ENCODE measurements around the gene NRBP1. TPM values are rescaled to one million over a fixed set of nuclear protein-coding genes. Genes with fewer than 3 reads are reported as not detected.

Gene NRBP1
- polyA plus RNA-seq, result 10 to 100 TPM; 44.9 to 67.0 (median 65.7) TPM

- 0% methylated on average over 54 to 75 of the region's 75 CpGs for WGBS, 3 donors
- peak within 1 kb of the TSS; percentile 51 for H3K27ac ChIP-seq (ENCODE audit: low read depth, low read length)
These were observed at the start of gene NRBP1 for GRCh38 chr2:27428213-27428977. Gene NRBP1, plus strand, starts transcription at chr2:27428631. Its CDS starts 4,643 bp downstream, at chr2:27433274.

DNA sequence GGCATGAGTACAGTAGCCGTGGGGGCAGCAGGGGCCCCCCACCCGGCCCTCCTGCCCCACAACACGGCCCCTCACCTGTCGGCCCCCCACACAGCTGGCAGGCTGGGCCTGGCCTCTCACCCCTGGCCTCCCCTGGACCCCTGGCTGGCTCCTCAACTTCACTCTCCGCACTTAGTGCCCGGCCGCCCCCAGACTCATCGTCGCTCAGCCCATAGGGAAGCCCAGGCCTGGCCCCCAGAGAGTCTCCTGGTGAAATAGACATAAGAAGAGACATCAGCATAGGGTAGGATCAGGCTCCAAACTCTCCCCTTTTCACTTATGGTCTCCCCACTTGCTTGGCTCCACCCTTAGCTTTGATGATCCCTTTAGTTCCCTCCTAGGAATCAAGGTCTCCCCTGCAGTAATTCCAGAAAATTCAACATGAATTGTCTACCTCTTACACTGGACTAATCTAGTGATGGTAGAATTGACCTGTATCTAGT lies 49.6 kb upstream of the NRBP1 start:
- H3K27ac ChIP-seq (ENCODE audit: low read depth, low read length), result no peak overlapping the region
- 79 to 85% (median 84%) methylated on average over 8 to 9 of the region's 9 CpGs for WGBS, 3 donors

- H3K27ac ChIP-seq (ENCODE audit: low read depth, low read length), result no peak overlapping the region
- WGBS, 3 donors, result 69 to 88% (median 70%) methylated on average over 2 of the region's 2 CpGs
These were observed 49.0 kb upstream of the NRBP1 start for GRCh38 chr2:27379383-27379835.

GRCh38 chr2:27379836-27380625 lies 48.4 kb upstream of the NRBP1 start:
- WGBS, 3 donors, result 0 to 1% (median 0%) methylated on average over 33 to 35 of the region's 35 CpGs

DNA sequence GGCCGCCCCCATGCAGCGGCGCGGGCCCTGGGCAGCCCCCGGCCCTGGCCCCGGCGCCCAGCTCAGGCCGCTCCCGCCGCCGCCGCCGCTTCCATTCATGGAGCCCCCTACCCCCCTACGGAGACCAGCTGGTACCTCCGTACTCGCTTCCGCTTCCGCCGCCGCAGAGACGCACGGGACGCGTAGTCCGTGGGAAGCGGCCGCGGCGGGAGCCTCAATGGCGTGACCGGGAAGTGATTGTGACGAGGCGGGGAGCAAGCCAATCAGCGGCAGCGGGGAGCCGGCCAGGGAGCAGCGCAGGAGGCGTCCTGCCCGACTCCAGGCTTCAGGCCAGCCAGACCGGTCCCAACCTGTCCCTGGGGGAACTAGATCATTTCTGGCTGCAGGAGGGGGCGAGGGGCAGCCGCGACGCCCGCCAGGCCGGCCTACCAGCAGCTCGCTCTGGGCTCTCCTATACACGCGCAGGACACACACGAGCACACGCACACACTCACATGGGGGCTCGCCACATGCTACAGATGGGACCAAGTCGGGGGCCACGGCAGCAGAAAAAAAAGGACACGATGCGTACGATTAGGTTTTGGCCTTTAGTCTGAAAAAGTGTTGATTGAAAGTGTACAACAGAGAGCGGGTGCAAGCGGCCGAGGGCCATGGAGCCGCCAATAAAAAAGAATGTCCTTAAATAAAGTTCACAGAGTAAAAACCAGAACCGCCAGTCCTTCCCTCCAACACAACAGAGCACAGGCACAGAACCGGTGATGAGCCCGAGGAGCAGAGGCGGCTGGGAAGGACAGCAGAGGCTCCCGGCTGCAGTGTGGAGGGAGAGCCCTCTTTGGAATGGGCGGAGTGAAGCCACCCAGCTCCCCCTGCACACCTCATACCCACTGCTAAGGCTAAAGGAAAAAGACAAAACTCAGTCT lies 47.5 kb upstream of the NRBP1 start, which contains the start of gene ZNF513:
Gene ZNF513, minus strand, starts transcription at position 109 of the 920 bp plus-strand sequence. CDS start 208 bp downstream, outside the sequence.
- peak within 1 kb of the TSS; percentile 58 for H3K27ac ChIP-seq (ENCODE audit: low read depth, low read length)
- WGBS, 3 donors, result 12 to 15% (median 14%) methylated on average over 63 to 67 of the region's 67 CpGs

More at GRCh38 chr2:27379836-27380625, 48.4 kb upstream of the NRBP1 start:
- H3K27ac ChIP-seq (ENCODE audit: low read depth, low read length), result peak overlapping the region; percentile 58

GRCh38 chr2:27381577-27382181 lies 46.8 kb upstream of the NRBP1 start:
- 86 to 94% (median 90%) methylated on average over 10 of the region's 10 CpGs for WGBS, 3 donors
- H3K27ac ChIP-seq (ENCODE audit: low read depth, low read length), result no peak overlapping the region

DNA sequence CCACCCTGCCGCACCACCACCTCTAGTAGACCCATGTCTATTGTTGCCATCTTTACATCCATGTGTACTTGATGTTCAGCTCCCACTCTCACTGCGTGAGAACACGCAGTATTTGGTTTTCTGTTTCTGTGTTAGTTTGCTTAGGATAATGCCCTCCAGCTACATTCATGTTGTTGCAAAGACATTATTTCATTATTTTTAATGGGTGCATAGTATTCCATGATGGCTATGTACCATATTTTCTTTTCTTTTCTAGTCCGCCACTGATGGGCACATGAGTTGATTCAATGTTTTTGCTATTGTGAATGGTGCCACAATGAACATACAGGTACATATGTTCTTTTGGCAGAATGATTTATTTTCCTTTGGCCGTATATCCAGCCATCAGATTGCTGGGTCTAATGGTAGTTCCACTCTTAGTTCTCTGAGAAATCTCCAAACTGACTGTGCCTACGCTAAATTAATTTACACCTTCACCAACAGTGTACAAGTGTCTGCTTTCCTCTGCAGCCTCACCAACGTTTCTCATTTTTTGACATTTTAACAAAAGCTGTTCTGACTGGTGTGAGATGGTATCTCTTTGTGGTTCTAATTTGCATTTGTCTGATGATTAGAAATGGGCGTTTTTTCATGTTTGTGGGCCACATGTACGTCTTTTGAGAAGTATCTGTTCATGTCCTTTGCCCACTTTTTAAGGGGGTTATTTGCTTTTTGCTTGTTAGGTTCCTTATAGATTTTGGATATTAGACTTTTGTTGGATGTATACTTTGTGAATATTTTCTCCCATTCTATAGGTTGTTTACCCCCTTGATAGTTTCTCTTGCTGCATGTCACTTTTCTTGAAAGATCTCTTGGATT lies 37.4 kb upstream of the NRBP1 start:
- no peak overlapping the region for H3K27ac ChIP-seq (ENCODE audit: low read depth, low read length)
- 93 to 94% (median 93%) methylated on average over 9 of the region's 9 CpGs for WGBS, 3 donors

- WGBS, 3 donors, result 98 to 99% (median 99%) methylated on average over 33 of the region's 33 CpGs
- no peak overlapping the region for H3K27ac ChIP-seq (ENCODE audit: low read depth, low read length)
These were observed 35.2 kb upstream of the NRBP1 start for GRCh38 chr2:27393225-27393624.

DNA sequence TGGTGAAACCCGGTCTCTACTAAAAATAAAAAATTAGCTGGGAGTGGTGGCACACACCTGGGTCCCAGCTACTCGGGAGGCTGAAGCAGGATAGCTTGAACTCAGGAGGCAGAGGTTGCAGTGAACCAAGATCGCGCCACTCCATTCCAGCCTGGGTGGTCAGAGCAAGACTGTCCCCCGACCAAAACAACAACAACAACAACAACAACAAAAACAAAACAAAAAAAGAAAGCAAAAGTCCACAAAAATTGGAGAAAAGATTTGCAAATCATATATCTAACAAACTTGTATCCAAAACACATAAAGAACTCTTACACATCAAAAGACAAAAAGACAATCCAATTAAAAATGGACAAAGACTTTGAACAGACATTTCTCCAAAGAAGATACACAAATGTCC lies 29.5 kb upstream of the NRBP1 start:
- 93 to 95% (median 95%) methylated on average over 5 of the region's 5 CpGs for WGBS, 3 donors
- H3K27ac ChIP-seq (ENCODE audit: low read depth, low read length), result no peak overlapping the region

- 95 to 100% (median 100%) methylated on average over 2 of the region's 2 CpGs for WGBS, 3 donors
These were observed 27.9 kb upstream of the NRBP1 start for GRCh38 chr2:27400348-27401135.

GRCh38 chr2:27407798-27408491 lies 20.5 kb upstream of the NRBP1 start:
- WGBS, 3 donors, result 45 to 57% (median 50%) methylated on average over 16 of the region's 16 CpGs
- H3K27ac ChIP-seq (ENCODE audit: low read depth, low read length), result no peak overlapping the region

More at GRCh38 chr2:27400348-27401135, 27.9 kb upstream of the NRBP1 start:
- H3K27ac ChIP-seq (ENCODE audit: low read depth, low read length), result no peak overlapping the region

DNA sequence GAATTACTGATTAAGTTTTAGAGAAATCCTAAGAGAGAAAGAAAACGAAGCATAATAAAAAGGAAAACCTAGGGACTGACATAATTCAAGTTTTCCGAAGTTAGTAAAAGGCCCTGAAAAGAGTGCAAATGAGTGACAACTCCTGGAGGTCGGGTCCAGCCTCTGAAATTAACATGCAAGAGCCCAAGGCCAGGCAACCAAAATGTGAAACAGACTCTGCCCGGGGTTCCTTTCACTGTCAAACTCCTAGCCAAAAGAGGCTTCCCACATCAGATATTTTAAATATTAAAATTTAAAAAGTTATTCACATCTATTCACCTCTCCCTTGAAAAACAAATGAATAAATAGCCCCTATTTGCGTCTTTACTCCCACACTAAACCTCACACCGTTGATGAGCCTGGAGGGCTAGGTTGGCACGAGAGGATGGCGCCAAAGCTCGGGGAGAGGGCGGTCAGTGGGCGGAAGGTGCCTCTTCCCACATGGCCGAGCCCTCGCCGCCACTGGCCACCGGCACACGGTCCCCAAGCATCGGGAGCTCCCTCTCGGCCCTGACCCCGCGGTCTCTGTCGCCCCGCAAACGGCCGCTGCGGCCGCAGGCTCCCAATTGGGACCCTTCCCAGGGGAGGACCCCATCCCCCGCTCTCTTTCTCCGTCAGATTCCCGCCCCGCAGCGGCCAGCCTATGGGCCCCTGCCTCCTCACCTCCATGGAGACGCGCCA lies 19.7 kb upstream of the NRBP1 start:
- WGBS, 3 donors, result 0% methylated on average over 32 to 33 of the region's 33 CpGs
- H3K27ac ChIP-seq (ENCODE audit: low read depth, low read length), result peak overlapping the region; percentile 83

GRCh38 chr2:27409321-27410073 lies 18.9 kb upstream of the NRBP1 start, which contains the start of gene PPM1G:
Gene PPM1G, minus strand, starts transcription at chr2:27409591. Its CDS starts 169 bp downstream, at chr2:27409422.
- 1% methylated on average over 78 to 82 of the region's 82 CpGs for WGBS, 3 donors
- H3K27ac ChIP-seq (ENCODE audit: low read depth, low read length), result peak within 1 kb of the TSS; percentile 83

Measured in adipose tissue (tissue), 3 donors.